Right kidney (tissue), 1 donor: Measurements from ENCODE around the gene SIK2.
"Not testable (repeated sequence)": the region's sequence is repeated elsewhere in the genome, so short reads cannot be mapped to it uniquely, and the experiment has no call there.

Experiments
- DNase-seq: peaks from one replicate; pipeline ENCODE4 v3.0.0-alpha.2; 2016

The SIK2 gene

DNA sequence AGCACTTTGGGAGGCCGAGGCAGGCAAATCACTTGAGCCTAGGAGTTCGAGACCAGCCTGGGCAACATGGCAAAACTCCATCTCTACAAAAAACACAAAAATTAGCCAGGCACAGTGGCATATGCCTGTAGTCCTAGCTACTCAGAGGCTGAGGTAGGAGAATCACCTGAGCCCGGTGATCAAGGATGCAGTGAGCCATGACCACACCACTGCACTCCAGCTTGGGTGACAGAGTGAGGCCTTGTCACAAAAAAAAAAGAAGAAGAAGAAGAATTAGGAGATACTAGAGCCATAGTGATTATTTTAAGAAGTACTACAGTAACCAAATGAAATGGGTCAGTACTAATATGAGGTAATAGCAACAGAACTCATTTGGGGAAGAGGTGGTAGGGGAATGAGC, 56.2 kb downstream of the SIK2 start:
- DNase-seq: not testable (repeated sequence)

DNA sequence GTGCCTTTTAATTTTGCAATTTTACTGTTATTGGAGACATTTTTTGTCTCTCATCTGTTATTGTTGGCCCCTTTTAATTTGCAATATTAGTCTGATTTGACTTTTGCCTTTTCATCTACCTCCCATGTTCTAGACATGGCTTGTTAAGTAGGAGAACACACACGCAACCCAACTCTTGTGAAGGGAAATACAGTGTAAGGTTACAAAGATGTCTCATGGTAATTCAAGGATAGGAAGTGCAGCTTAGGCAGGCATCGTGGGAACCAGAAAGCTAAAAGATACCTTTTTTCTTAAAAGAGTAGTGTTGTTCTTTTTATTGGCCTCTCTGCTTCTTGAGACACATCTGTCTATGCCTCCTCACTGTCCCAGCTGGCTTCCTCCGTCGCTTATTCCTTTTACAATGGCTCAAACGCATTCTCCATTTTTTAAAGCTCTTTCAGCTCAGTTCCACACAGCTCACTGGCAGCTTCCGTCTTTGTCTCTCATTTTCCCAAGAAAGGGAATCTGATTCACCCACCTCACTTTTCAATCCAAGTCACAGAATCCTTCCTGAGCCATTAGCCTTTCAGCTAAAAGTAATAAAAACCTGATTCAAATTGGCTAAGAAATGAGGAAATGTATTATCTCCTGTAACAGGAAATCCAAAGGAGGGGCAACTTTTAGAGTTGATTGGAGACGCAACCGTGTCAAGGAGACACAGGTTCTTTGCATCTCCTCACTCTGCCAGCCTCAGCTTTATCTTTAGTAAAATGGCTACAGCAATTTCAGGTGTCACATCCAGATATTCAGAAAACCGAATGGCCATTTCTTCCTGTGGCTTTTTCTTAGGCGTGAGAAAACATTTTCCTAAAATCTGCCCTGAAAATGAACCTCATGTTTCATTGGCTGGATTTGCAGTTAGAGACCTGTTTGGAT, 57.2 kb downstream of the SIK2 start:
- DNase-seq: no peak

DNA sequence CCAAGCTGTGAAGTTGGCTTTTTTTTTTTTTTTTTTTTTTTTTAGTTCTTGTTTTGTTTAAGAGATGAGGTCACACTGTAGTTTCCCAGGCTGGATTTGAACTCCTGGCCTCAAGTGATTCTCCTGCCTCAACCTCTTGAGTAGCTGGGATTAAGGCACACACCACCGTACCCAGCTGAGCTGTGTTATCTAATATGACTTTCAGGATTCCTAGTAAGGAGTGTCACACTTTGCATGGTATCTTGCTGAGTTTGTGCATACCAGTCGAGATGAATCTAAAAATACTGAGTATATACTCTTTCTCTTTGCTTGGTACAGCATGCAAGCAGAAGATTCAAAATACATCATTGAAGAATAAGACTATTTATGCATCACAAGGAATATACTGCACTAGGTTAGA, 58.6 kb downstream of the SIK2 start:
- DNase-seq: no peak

DNA sequence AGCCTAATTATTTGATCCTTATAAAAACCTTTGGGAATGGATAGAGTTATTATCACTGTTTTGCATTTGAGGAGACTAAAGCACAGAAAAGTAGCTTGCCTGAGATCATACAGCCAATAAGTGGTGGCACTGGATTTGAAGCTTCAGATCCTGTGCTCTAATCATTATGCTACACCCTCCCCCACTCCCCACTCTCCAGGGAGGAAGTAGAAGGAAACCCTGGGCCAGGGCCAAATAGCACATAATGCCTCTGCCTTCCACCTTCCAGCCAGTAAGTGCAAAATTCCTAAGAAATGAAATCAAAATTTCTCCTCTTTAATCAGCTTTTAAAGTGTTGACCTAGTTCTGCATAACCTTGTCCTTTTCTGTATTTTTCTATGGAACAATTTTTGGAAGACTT, 61.6 kb downstream of the SIK2 start:
- no peak for DNase-seq

DNA sequence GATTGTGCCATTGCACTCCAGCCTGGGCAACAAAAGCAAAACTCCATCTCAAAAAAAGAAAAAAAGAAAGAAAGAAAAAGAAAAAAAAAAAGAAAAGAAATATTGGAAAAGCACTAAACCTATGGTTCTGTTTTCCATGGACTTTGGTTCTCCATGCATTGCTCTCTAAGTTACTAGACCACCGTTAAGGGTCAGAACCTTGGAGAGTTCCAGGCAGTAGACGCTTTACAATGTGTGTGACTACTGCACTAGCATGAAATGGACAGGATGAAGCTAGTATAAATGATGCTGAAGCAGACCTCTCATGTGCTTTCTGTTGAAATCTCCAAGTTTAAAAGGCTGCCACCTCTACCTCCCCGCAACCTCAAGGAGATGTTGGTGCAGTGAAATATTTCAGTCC, 63.5 kb downstream of the SIK2 start:
- DNase-seq: no peak

DNA sequence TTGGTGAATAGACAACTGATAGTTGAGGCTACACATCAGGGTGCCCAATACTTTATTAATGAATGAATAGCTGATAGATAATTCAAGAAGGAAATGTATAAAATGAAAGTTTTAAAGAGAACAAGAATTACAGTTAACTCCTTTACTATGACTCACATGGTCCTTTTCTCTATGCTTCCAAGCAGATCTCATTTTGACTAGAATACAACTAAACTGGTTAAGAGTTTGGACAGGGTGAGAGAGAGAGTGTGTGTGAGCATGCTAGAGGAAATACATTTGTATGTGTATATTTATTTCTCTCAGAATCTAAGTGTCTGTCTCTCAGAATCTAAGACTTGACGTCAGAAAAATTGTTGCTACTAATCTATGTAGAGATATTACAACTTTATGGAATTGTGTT, 66.7 kb downstream of the SIK2 start:
- DNase-seq: no peak

DNA sequence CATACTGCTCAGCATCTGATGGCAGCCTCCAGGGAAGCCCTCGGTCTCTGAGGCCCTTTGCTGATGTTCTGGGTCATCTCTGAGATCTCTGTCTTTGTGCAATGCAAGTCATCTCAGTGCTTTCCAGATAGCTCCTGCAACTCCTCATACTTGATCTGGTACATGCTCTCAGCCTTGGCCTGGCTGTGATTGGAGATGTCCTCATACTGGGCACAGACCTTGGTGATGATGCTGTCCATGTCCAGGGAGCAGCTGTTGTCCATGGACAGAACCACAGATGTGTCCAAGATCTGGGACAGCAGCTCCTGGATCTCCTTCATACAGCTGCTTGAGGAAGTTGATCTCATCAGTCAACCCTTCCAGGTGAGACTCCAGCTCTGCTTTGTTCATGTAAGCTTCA, 69.1 kb downstream of the SIK2 start:
- DNase-seq: no peak

DNA sequence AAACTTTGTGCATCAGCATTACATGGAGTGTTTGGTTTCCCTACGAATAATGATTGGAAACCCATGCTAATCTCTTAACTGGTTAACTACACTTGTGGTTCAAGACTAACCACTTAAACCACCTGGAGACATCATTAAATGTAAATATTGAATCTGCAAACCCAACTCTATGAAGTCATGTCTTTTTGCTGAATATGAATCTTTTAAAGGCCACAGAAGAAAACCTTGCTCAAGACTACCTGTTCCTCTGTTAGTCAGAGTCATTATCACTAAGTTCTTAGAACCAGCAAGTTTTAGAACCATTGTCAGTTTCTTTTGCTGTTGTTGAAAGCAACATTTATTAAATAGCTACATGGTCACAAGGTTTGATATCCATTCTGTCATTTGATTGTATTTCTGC, 70.7 kb downstream of the SIK2 start:
- DNase-seq: no peak

DNA sequence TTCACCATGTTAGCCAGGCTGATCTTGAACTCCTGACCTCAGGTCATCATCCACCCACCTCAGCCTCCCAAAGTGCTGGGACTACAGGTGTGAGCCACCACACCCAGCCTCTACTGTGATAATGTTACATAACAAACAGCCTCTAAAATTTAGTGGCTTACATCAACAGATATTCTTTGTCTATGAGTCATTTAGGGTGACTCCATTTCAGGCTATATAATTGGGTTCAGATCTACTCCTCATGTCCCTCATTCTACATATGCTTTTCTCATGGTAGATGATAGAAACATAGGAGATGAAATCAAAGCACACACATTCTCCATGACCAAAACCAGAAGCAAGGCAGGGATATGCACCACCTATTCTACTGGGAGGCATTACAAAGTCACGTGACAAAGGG, 72.7 kb downstream of the SIK2 start:
- no peak for DNase-seq

DNA sequence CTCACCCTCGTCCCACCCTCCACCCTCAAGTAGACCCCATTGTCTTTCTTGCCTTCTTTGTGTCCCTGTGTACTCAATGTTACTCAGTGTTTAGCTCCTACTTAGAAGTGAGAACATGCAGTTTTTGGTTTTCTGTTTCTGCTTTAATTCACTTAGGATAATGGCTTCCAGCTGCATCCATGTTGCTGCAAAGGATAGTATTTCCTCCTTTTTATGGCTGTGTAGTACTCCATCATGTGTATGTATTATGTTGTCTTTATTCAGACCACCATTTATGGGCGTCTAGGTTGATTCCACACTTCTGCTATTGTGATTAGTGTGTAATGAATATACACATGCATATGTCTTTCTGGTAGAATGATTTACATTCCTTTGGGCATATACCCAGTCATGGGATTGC, 73.6 kb downstream of the SIK2 start:
- no peak for DNase-seq

DNA sequence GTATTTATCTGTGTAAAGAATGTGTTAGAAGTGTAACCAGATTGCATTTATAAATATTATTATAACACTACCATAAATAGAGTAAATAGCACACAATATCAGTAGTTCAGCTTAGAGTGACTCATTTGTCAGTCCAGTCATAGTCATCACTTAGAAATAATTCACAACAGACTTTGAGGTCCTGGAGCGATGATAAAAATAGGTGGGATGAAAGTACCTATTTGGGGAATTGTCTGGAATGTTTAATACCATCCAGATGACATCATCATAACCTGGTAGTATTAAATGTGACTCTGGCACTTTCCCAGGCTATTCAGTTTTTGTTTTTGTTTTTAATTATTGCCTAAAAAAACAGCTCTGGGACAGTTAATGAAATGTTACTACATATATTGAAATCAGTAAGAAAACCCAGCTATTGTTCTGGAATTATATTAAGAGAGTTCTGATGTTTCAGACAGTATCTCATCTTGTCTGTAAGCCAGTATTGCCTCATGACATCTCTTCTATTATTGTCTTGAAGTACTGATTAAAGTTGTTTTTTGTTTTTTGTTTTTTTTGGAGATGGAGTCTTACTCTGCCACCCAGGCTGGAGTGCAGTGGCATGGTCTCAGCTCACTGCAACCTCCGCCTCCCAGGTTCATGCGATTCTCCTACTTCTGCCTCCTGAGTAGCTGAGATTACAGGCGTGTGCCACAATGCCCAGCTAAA, 74.8 kb downstream of the SIK2 start:
- DNase-seq: no peak

DNA sequence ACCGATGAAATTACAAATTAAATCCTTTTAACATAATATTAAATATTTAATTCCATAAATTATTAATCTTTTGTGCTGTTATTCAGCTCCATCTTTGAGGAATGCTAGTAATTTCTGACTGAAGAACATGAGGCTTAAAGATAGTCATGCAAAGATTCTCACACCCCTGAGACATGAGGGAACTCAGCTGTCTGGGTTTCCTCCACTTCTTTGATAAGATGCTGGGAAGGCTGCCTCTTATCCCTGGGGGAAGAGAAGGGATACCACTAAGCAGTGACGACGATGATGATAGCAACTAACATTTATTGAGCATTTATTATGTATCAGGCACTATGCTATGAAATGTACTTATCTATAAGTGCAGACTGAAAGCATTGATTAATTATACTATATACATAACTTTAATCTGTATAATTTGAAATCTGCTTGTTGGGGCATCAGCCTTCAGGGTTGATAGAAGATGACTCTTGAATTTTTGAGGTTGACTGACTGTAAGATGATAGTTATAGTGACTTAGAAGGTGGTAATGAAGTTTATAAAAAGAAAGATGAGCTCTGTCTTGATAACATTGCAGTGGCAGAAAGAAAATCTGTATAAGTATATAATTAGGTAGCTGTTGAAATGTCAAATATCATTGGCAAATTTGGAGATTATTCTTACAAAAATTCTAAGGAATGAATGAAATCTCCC, 78.4 kb downstream of the SIK2 start:
- no peak for DNase-seq

DNA sequence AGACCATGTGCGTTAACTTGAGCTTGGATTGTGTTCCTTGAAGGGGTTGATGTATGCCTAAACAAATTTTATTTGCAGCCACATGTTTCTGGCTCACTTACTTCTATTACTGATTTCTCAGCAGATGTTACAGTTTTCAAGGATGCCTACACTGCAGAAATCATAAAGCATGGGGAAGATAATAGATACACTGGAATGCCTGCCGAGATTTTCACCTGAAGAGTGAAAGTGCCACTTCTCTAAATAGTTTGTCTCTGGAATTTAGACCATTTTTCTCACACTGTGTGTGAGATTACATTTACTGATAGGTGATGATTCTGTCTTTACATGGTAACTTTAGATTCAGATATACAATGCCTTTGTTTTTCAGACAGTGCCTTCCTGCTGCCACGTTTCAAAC, 81.6 kb downstream of the SIK2 start:
- no peak for DNase-seq

DNA sequence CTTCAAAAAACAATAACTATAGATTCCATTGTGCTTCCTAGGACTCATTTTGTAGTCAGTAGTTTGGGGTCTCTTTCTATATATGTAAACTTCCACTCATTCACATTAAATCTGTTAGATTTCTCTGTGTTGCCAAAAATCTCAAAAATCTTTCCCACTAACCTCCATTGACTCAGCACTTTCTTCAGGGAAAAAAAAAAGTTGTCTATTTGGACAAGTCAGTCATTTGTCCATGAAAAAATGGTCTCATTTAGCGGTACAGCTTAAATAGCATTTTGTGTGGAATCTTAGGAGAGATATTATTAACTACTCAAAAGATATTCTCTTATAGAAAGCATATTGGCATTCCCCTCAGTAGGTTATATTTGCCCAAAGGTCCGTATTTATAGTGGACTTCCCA, 82.0 kb downstream of the SIK2 start:
- DNase-seq: no peak

DNA sequence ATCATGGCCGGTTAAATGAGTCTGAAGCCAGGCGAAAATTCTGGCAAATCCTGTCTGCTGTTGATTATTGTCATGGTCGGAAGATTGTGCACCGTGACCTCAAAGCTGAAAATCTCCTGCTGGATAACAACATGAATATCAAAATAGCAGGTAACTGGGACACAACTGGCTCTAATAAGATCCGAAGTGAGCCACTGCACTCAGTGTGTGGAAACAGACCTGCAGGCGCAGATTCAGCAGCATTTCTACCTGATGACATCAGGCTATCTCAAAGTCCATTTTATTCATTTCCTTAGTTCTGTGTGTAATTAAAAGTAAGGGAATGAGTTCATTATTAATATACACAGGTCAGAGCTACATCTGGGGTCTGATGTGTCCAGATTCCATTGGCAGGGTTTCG, 85.8 kb downstream of the SIK2 start:
- DNase-seq: no peak

DNA sequence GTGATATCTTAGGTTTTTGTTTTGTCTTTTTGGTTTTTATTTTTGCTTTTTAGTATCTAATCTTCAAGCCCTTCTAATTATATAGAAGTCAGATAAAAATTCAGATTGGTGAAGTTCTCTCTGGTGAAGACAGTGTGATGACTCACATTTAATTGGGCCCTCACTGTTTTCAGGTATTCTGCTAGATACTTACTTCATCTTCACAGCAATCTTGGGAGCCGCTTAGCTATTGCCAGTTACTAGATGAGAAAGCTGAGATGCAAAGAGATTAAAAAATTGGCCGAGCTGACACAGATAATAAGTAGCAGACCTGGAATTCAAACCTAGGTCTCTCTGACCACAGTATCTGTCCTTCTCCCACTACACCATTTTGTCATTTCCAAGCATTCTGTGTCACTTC, 88.9 kb downstream of the SIK2 start:
- no peak for DNase-seq

DNA sequence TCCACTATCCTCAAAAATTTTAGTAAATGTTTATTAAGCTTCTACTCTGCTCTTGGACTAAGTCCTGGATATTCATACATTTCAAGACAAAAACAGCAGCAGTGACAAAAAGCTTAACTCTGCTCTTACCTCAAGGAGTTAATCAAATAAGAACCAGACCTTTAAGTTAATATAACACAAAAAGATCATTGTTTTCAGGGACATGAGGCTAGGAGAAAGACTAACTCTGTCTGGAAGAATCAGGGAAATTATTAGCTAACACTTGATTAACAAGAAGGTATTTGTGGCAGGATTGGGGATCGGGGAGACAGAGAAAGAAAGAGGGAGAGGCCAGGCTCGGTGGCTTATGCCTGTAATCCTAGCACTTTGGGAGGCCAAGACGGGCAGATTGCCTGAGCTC, 89.5 kb downstream of the SIK2 start:
- no peak for DNase-seq

DNA sequence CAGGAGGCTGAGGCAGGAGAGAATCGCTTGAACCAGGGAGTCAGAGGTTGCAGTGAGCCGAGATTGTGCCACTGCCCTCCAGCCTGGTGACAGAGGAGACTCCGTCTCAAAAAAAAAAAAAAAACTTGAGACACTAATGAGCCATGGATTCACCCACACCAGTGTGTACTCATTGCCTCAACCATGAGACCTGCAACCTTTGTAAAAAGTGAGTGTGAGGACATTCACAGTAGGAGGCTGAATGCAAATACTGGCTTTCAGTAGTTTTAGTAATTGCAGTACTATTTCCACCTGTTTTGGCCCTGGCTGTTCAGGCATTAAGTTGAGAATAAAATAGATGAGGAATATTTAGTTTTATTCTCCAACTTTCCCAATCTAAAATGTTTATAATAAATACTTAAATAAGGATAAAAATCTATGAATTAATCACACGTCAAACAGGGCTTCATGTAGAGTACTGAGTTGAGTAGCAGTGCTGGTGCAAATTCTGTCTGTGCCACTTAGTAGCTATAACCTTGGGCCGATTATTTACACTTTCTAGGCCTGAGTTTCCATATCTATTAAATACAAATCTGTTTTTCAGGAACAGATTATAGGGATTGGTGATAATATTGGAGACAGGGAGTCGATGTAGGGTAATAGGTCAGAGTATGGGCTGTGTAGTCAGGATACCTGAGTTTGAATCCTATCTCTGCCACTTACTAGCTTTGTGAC, 91.1 kb downstream of the SIK2 start:
- no peak for DNase-seq

DNA sequence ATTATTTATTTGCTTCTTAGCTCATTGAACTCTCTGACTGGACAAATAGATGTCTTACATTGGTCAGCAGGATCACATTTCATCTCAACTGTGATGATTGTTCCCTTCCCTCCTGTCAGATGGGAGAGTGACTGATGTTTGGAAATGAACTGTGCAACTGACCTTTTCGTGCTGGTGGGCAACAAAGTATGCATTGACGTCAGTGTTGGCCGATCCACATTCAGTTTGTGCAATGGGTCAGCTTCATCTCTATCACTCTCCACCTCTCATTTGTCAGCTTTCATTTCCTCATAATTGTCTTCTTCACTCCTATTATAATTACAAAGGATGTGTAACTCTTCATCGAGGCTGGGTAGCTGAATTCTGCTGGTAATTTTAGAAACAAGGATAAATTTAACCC, 92.6 kb downstream of the SIK2 start:
- no peak for DNase-seq

DNA sequence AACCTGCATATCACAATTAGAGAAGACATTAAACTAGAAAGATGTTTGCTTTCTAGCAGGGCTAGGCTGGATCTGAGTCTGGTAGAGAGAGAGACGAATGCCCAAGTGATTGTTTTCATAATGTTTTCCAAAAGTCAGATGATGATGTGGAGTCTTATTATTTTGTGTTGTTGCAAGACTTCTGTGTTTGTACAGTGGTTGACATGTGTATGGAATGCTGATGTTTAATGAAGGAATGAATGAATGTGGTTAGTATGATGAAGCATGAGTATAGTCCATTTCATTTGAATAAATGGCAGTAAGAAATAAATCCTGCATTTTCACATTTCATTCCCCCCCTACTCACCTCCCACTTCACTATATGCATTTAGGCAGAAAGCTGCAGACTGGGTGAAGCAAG, 94.3 kb downstream of the SIK2 start:
- DNase-seq: no peak

DNA sequence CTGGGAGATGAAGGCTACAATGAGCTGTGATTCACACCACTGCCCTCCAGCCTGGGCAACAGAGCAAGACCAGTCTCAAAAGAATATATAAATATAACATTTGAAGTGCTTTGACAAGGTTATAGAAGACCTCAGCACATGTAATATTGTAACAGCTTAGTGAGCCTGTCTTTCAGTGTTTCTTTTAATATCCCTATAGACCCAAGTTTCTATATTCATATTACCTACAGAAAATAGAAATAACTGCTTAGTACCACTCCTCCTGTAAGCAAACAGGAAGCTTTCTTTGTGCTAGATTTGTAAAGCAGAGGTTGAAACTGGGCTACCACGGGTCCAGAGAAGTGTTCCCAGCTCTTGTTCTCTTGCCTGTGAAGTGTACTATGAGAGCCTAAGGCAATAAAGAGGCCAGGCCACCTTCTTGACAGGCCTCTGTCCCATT, 95.7 kb downstream of the SIK2 start:
- DNase-seq: no peak

DNA sequence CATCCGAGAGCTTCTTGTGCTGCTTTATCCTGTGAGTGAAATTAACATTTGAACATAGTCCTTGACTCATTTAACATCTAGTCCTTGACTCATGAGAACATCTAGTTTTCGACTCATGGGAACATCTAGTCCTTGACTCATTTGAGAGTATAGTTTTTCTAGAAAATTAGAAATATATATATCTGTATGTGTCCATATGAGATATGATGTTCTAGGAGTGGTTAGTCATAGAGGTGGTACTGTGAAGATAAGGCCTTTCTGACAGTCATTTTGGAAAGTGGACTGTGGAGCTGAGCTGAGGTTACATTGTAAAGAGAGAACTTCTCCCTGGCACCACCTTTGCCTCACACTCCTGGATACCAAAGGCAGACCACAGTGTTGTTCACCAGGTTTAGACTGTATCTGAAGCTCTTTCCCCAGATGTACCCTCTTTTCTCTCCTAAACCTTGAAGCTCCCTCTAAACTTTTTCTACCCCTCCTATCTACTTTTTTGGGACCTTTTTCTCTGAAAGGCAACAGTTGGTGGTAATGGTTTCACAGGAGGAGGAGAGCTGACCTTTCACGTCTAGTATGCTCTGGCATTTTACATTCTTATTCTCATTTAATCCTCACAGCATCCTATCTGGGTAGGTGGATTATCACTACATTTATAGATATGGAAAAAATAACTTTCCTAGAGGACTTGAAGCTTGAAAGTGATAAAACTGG, 96.8 kb downstream of the SIK2 start:
- no peak for DNase-seq
